AG04449 (cell line): ENCODE results near the gene LYPD6B.
A peak's percentile ranks its signal among the peaks of the same experiment; 100 is the strongest.

ENCODE experiments used
- CTCF ChIA-PET: fragments of 350-600 bp; formaldehyde crosslinking; extraction: SDS; loops from one replicate; lab custom pipeline; 2021; ENCODE audit warnings: antibody characterized with exemption; lab: Yijun Ruan, JAX
- POLR2A ChIA-PET: fragments of 400-600, 350-600 bp; formaldehyde crosslinking; extraction: SDS; loops from one replicate; lab custom pipeline; 2020; ENCODE audit warnings: antibody characterized with exemption, inconsistent platforms; lab: Yijun Ruan, JAX
- DNase-seq: peaks from one replicate; pipeline ENCODE4 v3.0.0-alpha.2; 2010; ENCODE audit warnings: low read depth, low spot score
- H3K4me3 ChIP-seq: 2 replicates; pipeline ENCODE4 v1.5.1; 2011; ENCODE audit warnings: low read depth, mild to moderate bottlenecking, control low read depth, low read length
- CTCF ChIP-seq: IDR thresholded peaks from one replicate; pipeline ENCODE4 v1.5.1; 2011; ENCODE audit warnings: mild to moderate bottlenecking, moderate library complexity, low read length, control low read depth, inconsistent platforms; ENCODE audit not compliant: insufficient read depth; ENCODE audit errors: missing control alignments

Gene LYPD6B

DNA sequence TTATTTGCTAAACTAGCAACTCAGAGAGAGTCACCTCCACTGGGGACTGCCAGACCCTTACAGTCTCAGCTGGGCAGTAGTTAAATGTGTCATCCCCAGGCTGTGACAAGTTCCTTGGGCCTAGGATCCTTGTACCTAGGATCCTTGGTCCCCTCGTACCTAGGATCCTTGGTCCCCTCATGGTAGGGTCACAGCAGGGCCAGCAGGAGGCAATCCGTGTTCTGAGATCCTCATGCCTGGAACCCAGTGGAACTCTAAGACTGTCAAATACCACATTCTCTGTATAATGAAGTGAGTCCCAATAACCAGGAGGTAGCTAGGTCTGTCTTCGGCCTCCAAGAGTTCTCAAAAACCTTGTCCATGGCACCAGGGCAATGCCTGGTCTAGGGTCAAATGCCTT is 60.8 kb downstream of the LYPD6B start:
- H3K4me3 ChIP-seq = no peak overlapping the region
- peak; percentile 5 for TF ChIP-seq CTCF
- no peak for DNase-seq
- ChIA-PET POLR2A (no interaction called here), CTCF (no interaction called here)

DNA sequence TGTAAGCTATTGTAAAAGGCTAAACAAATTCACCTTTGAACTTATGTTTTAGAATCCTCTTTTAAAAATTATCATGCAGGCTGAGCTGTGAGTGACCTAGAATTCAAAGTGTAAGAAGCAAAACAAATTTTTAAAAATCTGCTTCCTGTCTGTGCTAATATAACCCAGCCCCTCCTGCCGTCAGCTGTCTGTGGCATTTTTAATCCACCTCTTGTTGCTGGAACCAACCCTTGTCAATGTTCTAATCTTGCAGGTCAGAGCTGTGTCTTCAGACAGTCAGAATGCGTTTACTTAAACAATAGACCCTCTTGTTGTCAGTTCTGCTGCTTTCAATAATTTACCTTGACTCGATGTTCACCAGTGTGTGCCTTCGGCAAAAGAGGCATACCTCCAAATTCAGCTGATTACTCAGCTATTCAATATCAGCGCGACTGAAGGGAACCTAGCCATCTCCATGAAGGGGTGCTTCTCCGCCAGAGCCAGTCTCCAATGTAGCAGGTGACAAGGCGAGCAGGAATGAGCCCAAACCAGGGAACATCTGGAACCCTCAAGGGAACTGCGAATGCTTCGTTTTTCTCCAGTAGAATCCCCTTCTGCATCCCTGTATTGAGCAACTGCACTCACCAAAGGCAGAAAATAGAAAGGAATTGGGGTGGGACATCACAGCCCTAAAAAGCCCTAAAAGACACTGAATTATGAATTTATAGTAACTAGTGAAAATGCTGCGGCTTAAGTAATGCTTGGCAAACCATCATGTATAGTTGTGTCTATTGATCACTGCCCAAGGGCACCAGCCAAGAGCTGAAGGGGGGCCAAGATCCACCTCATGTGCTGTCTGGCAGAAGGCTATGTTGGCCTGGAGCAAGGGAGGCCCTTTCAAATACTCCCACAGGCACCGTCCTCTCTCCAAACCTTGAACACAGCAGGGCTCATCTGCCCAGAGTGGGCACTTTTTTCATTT is 62.5 kb downstream of the LYPD6B start:
- DNase-seq = no peak
- no peak for TF ChIP-seq CTCF
- H3K4me3 ChIP-seq = no peak overlapping the region
- ChIA-PET CTCF (interaction anchor here (0.8 to 1.2 kb wide), 5 partner anchors 84 to 472 kb away, joined by 3 read pairs; no protein-coding TSS in a partner anchor), POLR2A (no interaction called here)

GRCh38 chr2:149101818-149102217 is 63.3 kb downstream of the LYPD6B start:
- ChIA-PET CTCF (interaction anchor here (0.9 to 1.0 kb wide), 2 partner anchors 85 to 86 kb away, joined by 3 read pairs; no protein-coding TSS in a partner anchor), POLR2A (no interaction called here)
- TF ChIP-seq CTCF = no peak
- no peak for DNase-seq
- no peak overlapping the region for H3K4me3 ChIP-seq

DNA sequence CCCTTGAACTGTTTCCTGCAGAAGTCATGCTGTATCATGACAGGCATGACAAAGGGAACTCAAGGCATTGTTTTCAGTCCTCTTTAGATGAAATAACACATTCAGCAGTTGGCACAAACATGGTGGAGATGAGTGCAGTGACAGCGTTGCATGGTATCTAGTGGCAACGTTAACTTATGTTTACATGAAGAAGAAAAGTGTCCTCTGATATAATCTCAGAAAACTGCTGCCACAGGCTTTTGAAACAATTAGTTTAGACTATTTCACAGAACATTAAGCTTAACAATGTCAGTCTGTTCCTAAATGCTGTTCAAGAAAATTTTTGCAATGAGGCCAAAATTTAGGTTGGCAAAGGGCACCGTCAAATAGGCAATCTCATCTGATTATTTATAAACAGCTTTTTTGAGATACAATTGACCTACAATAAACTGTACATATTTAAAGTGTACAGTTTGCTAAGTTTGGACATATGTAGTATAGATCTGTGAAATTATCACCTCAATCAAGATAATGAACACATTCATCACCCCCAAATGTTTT is 64.7 kb downstream of the LYPD6B start:
- DNase-seq = no peak
- POLR2A ChIA-PET = no interaction called here
- CTCF ChIA-PET = no interaction called here
- no peak for TF ChIP-seq CTCF
- no peak overlapping the region for H3K4me3 ChIP-seq

DNA sequence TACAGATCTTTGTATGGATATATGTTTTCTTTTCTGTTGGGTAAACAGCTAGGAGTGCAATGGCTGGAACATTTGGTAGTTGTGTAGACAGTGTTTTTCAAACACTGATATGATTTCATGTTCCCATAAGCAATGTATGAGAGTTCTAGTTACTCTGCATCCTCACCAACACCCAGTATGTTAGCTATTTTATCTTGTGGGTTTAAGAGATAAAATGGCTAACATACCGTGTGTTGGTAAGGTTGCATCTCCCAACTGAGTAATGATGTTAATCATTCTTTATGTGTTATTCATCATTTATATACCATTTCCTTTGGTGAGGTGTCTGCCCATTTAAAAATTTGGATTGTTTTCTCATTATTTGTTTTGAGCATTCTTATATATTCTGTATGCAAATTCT is 65.7 kb downstream of the LYPD6B start:
- ChIA-PET CTCF (no interaction called here), POLR2A (no interaction called here)
- no peak for TF ChIP-seq CTCF
- DNase-seq = no peak
- H3K4me3 ChIP-seq = no peak overlapping the region

DNA sequence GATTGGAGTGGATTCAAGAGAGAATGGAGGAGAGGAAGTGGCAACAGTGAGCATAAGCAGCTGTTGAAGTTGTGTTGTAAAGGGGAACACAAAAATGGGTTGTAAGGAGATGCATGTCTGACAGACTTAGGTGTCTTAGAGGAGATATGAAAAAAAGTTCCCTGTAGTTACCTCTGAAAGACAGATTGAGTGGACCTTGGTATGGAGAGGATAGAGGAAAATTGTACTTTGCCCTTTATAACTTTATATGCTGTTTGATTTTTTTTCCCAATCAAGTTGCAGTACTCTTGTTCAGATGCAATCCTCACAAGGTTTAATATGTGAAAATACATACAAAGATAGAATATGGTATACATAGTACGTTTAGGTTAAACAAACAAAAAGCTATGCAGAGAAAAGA is 73.6 kb downstream of the LYPD6B start:
- no peak for DNase-seq
- CTCF ChIA-PET = no interaction called here
- POLR2A ChIA-PET = no interaction called here
- no peak overlapping the region for H3K4me3 ChIP-seq
- TF ChIP-seq CTCF = no peak
